ENCODE measurements around the gene SOX10.
"Not testable (repeated sequence)": the region's sequence is repeated elsewhere in the genome, so short reads cannot be mapped to it uniquely, and the experiment has no call there.

Gene SOX10

GRCh38 chr22:37986371-37986770 is 2.0 kb upstream of the SOX10 start:
- H3K4me1 ChIP-seq (ENCODE audit: control insufficient read depth, insufficient read depth, low read length) = peaks cover 13% of the 10 kb centered on the region
- H3K36me3 ChIP-seq (ENCODE audit: control insufficient read depth, insufficient read depth, low read length) = no peaks in the 10 kb centered on the region
- H3K9me3 ChIP-seq (ENCODE audit: control insufficient read depth, low read length) = no peaks in the 10 kb centered on the region
- peaks cover 29% of the 10 kb centered on the region for H3K27me3 ChIP-seq (ENCODE audit: control insufficient read depth, insufficient read depth, low read length, poor library complexity, severe bottlenecking)
- WGBS, 2 experiments = 91 to 97% methylated on average over 5 to 7 of the region's 7 CpGs
- no peak overlapping the region for H3K4me3 ChIP-seq (ENCODE audit: insufficient read depth, low read depth, low read length)
- no peak overlapping the region for H3K27ac ChIP-seq (ENCODE audit: insufficient read depth, low read depth, low read length, poor library complexity, severe bottlenecking)

- H3K4me1 ChIP-seq (ENCODE audit: control insufficient read depth, insufficient read depth, low read length) = peaks cover 16% of the 10 kb centered on the region
- H3K9me3 ChIP-seq (ENCODE audit: control insufficient read depth, low read length) = no peaks in the 10 kb centered on the region
- WGBS, 2 experiments = 91 to 94% methylated on average over 26 of the region's 27 CpGs
- no peak overlapping the region for H3K4me3 ChIP-seq (ENCODE audit: insufficient read depth, low read depth, low read length)
- H3K27me3 ChIP-seq (ENCODE audit: control insufficient read depth, insufficient read depth, low read length, poor library complexity, severe bottlenecking) = peaks cover 29% of the 10 kb centered on the region
- H3K36me3 ChIP-seq (ENCODE audit: control insufficient read depth, insufficient read depth, low read length) = no peaks in the 10 kb centered on the region
- no peak overlapping the region for H3K27ac ChIP-seq (ENCODE audit: insufficient read depth, low read depth, low read length, poor library complexity, severe bottlenecking)
Measured at GRCh38 chr22:37985751-37986281, 1.5 kb upstream of the SOX10 start.

GRCh38 chr22:37985050-37985585 is 763 bp upstream of the SOX10 start:
- no peak overlapping the region for H3K4me3 ChIP-seq (ENCODE audit: insufficient read depth, low read depth, low read length)
- WGBS, 2 experiments = 80 to 82% methylated on average over 9 of the region's 9 CpGs

DNA sequence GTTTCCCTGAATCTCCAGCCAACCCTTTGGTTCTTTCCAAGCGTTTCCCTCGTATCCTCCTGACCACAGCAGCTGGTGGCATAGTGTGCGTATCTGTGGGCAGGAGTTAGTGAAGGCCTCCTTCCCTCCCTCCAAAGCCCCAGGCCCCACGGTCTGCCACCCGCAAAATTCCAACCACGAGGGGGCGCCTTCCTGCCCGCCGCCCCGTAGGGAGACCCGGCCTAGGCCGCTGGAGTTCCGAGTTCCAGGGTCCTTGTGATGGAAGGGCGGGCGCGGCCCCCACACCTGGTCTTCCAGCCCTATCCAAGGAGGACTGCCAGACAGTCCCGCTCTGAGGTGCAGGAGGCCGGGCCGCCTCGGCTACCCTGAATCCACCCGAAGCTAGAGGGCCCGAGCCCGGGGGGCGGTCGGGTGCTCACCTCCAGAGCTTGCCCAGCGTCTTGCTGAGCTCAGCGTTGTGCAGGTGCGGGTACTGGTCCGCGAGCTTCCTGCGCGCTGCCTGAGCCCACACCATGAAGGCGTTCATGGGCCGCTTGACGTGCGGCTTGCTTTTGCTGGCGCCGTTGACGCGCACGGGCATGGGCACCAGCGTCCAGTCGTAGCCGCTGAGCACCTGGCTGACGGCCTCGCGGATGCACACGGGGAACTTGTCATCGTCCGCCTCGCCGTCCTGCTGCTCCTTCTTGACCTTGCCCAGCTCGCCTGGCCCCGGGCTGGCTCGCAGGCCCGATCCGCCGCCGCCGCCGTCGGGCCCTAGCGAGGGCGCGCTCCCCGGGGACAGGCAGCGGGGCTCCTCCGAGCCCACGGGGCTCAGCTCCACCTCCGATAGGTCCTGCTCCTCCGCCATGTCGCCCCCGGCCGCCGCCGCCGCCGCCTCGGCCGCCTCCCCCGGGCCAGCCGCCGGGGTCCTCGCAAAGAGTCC is 1.2 kb downstream of the SOX10 start:
- Histone ChIP-seq H3K27me3 (ENCODE audit: control insufficient read depth, insufficient read depth, low read length, poor library complexity, severe bottlenecking) (peaks cover 29% of the 10 kb centered on the region), H3K4me1 (ENCODE audit: control insufficient read depth, insufficient read depth, low read length) (peaks cover 31% of the 10 kb centered on the region), H3K36me3 (ENCODE audit: control insufficient read depth, insufficient read depth, low read length) (no peaks in the 10 kb centered on the region), H3K4me3 (ENCODE audit: insufficient read depth, low read depth, low read length) (peak overlapping the region; percentile 33), H3K9me3 (ENCODE audit: control insufficient read depth, low read length) (no peaks in the 10 kb centered on the region), H3K27ac (ENCODE audit: insufficient read depth, low read depth, low read length, poor library complexity, severe bottlenecking) (no peak overlapping the region)
- WGBS, 2 experiments = 11 to 12% methylated on average over 84 of the region's 84 CpGs

More at GRCh38 chr22:37985050-37985585, 763 bp upstream of the SOX10 start:
- Histone ChIP-seq H3K36me3 (ENCODE audit: control insufficient read depth, insufficient read depth, low read length) (no peaks in the 10 kb centered on the region), H3K4me1 (ENCODE audit: control insufficient read depth, insufficient read depth, low read length) (peaks cover 23% of the 10 kb centered on the region), H3K9me3 (ENCODE audit: control insufficient read depth, low read length) (no peaks in the 10 kb centered on the region), H3K27ac (ENCODE audit: insufficient read depth, low read depth, low read length, poor library complexity, severe bottlenecking) (no peak overlapping the region), H3K27me3 (ENCODE audit: control insufficient read depth, insufficient read depth, low read length, poor library complexity, severe bottlenecking) (peaks cover 29% of the 10 kb centered on the region)

- peak overlapping the region; percentile 1 for H3K4me3 ChIP-seq (ENCODE audit: insufficient read depth, low read depth, low read length)
- H3K4me1 ChIP-seq (ENCODE audit: control insufficient read depth, insufficient read depth, low read length) = peaks cover 31% of the 10 kb centered on the region
- no peak overlapping the region for H3K27ac ChIP-seq (ENCODE audit: insufficient read depth, low read depth, low read length, poor library complexity, severe bottlenecking)
- H3K9me3 ChIP-seq (ENCODE audit: control insufficient read depth, low read length) = no peaks in the 10 kb centered on the region
- H3K36me3 ChIP-seq (ENCODE audit: control insufficient read depth, insufficient read depth, low read length) = no peaks in the 10 kb centered on the region
- peaks cover 29% of the 10 kb centered on the region for H3K27me3 ChIP-seq (ENCODE audit: control insufficient read depth, insufficient read depth, low read length, poor library complexity, severe bottlenecking)
- 90 to 93% methylated on average over 8 of the region's 8 CpGs for WGBS, 2 experiments
Measured at GRCh38 chr22:37982151-37982785, 2.1 kb downstream of the SOX10 start.

GRCh38 chr22:37981282-37982011 is 2.9 kb downstream of the SOX10 start:
- peaks cover 29% of the 10 kb centered on the region for H3K27me3 ChIP-seq (ENCODE audit: control insufficient read depth, insufficient read depth, low read length, poor library complexity, severe bottlenecking)
- H3K9me3 ChIP-seq (ENCODE audit: control insufficient read depth, low read length) = no peaks in the 10 kb centered on the region
- 92% methylated on average over 6 of the region's 6 CpGs for WGBS, 2 experiments
- peak overlapping the region; percentile 0 for H3K4me3 ChIP-seq (ENCODE audit: insufficient read depth, low read depth, low read length)
- peaks cover 31% of the 10 kb centered on the region for H3K4me1 ChIP-seq (ENCODE audit: control insufficient read depth, insufficient read depth, low read length)
- no peaks in the 10 kb centered on the region for H3K36me3 ChIP-seq (ENCODE audit: control insufficient read depth, insufficient read depth, low read length)
- no peak overlapping the region for H3K27ac ChIP-seq (ENCODE audit: insufficient read depth, low read depth, low read length, poor library complexity, severe bottlenecking)

GRCh38 chr22:37979782-37980181 is 4.6 kb downstream of the SOX10 start:
- no peak overlapping the region for H3K27ac ChIP-seq (ENCODE audit: insufficient read depth, low read depth, low read length, poor library complexity, severe bottlenecking)
- peaks cover 22% of the 10 kb centered on the region for H3K4me1 ChIP-seq (ENCODE audit: control insufficient read depth, insufficient read depth, low read length)
- peaks cover 28% of the 10 kb centered on the region for H3K27me3 ChIP-seq (ENCODE audit: control insufficient read depth, insufficient read depth, low read length, poor library complexity, severe bottlenecking)
- 38 to 40% methylated on average over 8 of the region's 8 CpGs for WGBS, 2 experiments
- H3K4me3 ChIP-seq (ENCODE audit: insufficient read depth, low read depth, low read length) = no peak overlapping the region
- H3K36me3 ChIP-seq (ENCODE audit: control insufficient read depth, insufficient read depth, low read length) = no peaks in the 10 kb centered on the region
- no peaks in the 10 kb centered on the region for H3K9me3 ChIP-seq (ENCODE audit: control insufficient read depth, low read length)

GRCh38 chr22:37976547-37976946 is 7.8 kb downstream of the SOX10 start:
- H3K36me3 ChIP-seq (ENCODE audit: control insufficient read depth, insufficient read depth, low read length) = no peaks in the 10 kb centered on the region
- H3K4me3 ChIP-seq (ENCODE audit: insufficient read depth, low read depth, low read length) = no peak overlapping the region
- WGBS, 2 experiments = 94 to 97% methylated on average over 4 of the region's 4 CpGs
- H3K27ac ChIP-seq (ENCODE audit: insufficient read depth, low read depth, low read length, poor library complexity, severe bottlenecking) = no peak overlapping the region
- H3K27me3 ChIP-seq (ENCODE audit: control insufficient read depth, insufficient read depth, low read length, poor library complexity, severe bottlenecking) = no peaks in the 10 kb centered on the region
- H3K4me1 ChIP-seq (ENCODE audit: control insufficient read depth, insufficient read depth, low read length) = peaks cover 21% of the 10 kb centered on the region
- H3K9me3 ChIP-seq (ENCODE audit: control insufficient read depth, low read length) = no peaks in the 10 kb centered on the region

DNA sequence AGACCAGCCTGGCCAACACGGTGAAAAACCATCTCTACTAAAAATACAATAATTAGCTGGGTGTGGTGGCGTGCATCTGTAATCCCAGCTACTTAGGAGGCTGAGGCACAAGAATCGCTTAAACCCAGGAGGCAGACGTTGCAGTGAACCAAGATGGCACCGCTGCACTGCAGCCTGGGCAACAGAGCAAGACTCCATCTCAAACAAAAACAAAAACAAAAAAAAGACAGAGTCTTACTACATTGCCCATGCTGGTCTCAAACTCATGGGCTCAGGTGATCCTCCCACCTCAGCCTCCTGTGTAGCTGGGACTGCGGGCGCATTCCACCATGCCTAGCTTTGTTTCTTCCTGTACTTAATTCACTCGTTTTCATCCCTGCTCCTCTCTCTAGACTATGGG is 8.3 kb downstream of the SOX10 start:
- not testable (repeated sequence) for H3K9me3 ChIP-seq (ENCODE audit: control insufficient read depth, low read length); H3K4me3 ChIP-seq (ENCODE audit: insufficient read depth, low read depth, low read length); H3K36me3 ChIP-seq (ENCODE audit: control insufficient read depth, insufficient read depth, low read length); H3K27me3 ChIP-seq (ENCODE audit: control insufficient read depth, insufficient read depth, low read length, poor library complexity, severe bottlenecking); H3K27ac ChIP-seq (ENCODE audit: insufficient read depth, low read depth, low read length, poor library complexity, severe bottlenecking)
- H3K4me1 ChIP-seq (ENCODE audit: control insufficient read depth, insufficient read depth, low read length) = peaks cover 23% of the 10 kb centered on the region
- 92 to 94% methylated on average over 8 of the region's 8 CpGs for WGBS, 2 experiments
